OCI-LY1 (cell line): ENCODE data around the gene BRINP1.

Source experiments
- CTCF ChIP-seq: fragments of 200-600 bp; sonication (generic), shearing (Covaris generic); IDR thresholded peaks from 2 replicates; pipeline ENCODE4 v1.5.1; 2017; ENCODE audit warnings: mild to moderate bottlenecking, antibody characterized with exemption, low read length, moderate library complexity, mixed read lengths
- EZH2 ChIP-seq: fragments of 200-600 bp; sonication (generic), shearing (Covaris generic); IDR thresholded peaks from 2 replicates; pipeline ENCODE4 v1.8.0; 2017; ENCODE audit warnings: borderline replicate concordance, mixed run types, mild to moderate bottlenecking, antibody characterized with exemption, low read length, moderate library complexity, mixed read lengths

- TF ChIP-seq CTCF: no peak
- TF ChIP-seq EZH2: no peak
These were observed 61.8 kb downstream of the BRINP1 start for GRCh38 chr9:119307471-119307870.
